ENCODE data around the gene AMELX. TPM values are rescaled to one million over a fixed set of nuclear protein-coding genes. Genes with fewer than 3 reads are reported as not detected.

AMELX gene
- total RNA-seq, 1 experiment from 2014 or later = not detected

- no peak for DNase-seq (ENCODE audit: low read depth, low spot score)
- H3K9me3 ChIP-seq (ENCODE audit: control insufficient read depth, insufficient read depth, low read depth, low read length) = no peaks in the 10 kb centered on the region
- in situ Hi-C loops (cut with HindIII; ENCODE audit: low pct_unique_long_range_greater_than_20kb, low sequenced_read_pairs) = no loop called here
- ChIA-PET CTCF (no interaction called here), POLR2A (no interaction called here)
- no peaks in the 10 kb centered on the region for H3K27me3 ChIP-seq (ENCODE audit: control insufficient read depth, insufficient read depth, low read length)
- TF ChIP-seq, protein P1, sequence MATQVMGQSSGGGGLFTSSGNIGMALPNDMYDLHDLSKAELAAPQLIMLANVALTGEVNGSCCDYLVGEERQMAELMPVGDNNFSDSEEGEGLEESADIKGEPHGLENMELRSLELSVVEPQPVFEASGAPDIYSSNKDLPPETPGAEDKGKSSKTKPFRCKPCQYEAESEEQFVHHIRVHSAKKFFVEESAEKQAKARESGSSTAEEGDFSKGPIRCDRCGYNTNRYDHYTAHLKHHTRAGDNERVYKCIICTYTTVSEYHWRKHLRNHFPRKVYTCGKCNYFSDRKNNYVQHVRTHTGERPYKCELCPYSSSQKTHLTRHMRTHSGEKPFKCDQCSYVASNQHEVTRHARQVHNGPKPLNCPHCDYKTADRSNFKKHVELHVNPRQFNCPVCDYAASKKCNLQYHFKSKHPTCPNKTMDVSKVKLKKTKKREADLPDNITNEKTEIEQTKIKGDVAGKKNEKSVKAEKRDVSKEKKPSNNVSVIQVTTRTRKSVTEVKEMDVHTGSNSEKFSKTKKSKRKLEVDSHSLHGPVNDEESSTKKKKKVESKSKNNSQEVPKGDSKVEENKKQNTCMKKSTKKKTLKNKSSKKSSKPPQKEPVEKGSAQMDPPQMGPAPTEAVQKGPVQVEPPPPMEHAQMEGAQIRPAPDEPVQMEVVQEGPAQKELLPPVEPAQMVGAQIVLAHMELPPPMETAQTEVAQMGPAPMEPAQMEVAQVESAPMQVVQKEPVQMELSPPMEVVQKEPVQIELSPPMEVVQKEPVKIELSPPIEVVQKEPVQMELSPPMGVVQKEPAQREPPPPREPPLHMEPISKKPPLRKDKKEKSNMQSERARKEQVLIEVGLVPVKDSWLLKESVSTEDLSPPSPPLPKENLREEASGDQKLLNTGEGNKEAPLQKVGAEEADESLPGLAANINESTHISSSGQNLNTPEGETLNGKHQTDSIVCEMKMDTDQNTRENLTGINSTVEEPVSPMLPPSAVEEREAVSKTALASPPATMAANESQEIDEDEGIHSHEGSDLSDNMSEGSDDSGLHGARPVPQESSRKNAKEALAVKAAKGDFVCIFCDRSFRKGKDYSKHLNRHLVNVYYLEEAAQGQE (IDR thresholded peaks at IDR 0.05; ENCODE audit: insufficient read depth in 1 of 2, low read depth in 2 of 2, low read length in 1 of 2) = no peak
- TF ChIP-seq POLR2AphosphoS5 (IDR thresholded peaks at IDR 0.05; ENCODE audit: low read depth, low read length) (no peak), SIN3A (IDR thresholded peaks at IDR 0.05; ENCODE audit: borderline replicate concordance, insufficient read depth, low read depth, low read length) (no peak), TCF7L2 (IDR thresholded peaks at IDR 0.05; ENCODE audit: low read depth, low read length) (no peak), CTCF (IDR thresholded peaks at IDR 0.05) (no peak)
- H3K27ac ChIP-seq (ENCODE audit: low read length) = no peak overlapping the region
- no TSS peak for BruUV-seq (replicated peaks)
- H3K36me3 ChIP-seq (ENCODE audit: control insufficient read depth, insufficient read depth, low read length) = no peaks in the 10 kb centered on the region
- intact Hi-C loops (cut with micrococcal nuclease; ENCODE audit: unreplicated experiment) = no loop called here
- H3K4me1 ChIP-seq (ENCODE audit: control insufficient read depth, insufficient read depth, low read length) = no peaks in the 10 kb centered on the region
- no peak for ATAC-seq
- no peak overlapping the region for H3K4me3 ChIP-seq (ENCODE audit: low read depth in 2 of 2, low read length in 2 of 2)
These were observed 20.9 kb upstream of the AMELX start for GRCh38 chrX:11272290-11272689.

- Histone ChIP-seq H3K9me3 (ENCODE audit: control insufficient read depth, insufficient read depth, low read depth, low read length) (no peaks in the 10 kb centered on the region), H3K4me1 (ENCODE audit: control insufficient read depth, insufficient read depth, low read length) (no peaks in the 10 kb centered on the region), H3K4me3 (ENCODE audit: low read depth in 2 of 2, low read length in 2 of 2) (no peak overlapping the region), H3K27me3 (ENCODE audit: control insufficient read depth, insufficient read depth, low read length) (no peaks in the 10 kb centered on the region), H3K27ac (ENCODE audit: low read length) (no peak overlapping the region), H3K36me3 (ENCODE audit: control insufficient read depth, insufficient read depth, low read length) (no peaks in the 10 kb centered on the region)
- POLR2A ChIA-PET = no interaction called here
- no TSS peak for BruUV-seq (replicated peaks)
- no peak for ATAC-seq
- no peak for DNase-seq (ENCODE audit: low read depth, low spot score)
- in situ Hi-C loops (cut with HindIII; ENCODE audit: low pct_unique_long_range_greater_than_20kb, low sequenced_read_pairs) = no loop called here
- TF ChIP-seq, protein P1 (IDR thresholded peaks at IDR 0.05; ENCODE audit: insufficient read depth in 1 of 2, low read depth in 2 of 2, low read length in 1 of 2) = no peak
- TF ChIP-seq TCF7L2 (IDR thresholded peaks at IDR 0.05; ENCODE audit: low read depth, low read length) (no peak), POLR2AphosphoS5 (IDR thresholded peaks at IDR 0.05; ENCODE audit: low read depth, low read length) (no peak), CTCF (IDR thresholded peaks at IDR 0.05) (no peak), SIN3A (IDR thresholded peaks at IDR 0.05; ENCODE audit: borderline replicate concordance, insufficient read depth, low read depth, low read length) (no peak)
- CTCF ChIA-PET = no interaction called here
- intact Hi-C loops (cut with micrococcal nuclease; ENCODE audit: unreplicated experiment) = no loop called here
These were observed 20.4 kb upstream of the AMELX start for GRCh38 chrX:11272863-11273262.
